Mesothelial cell of epicardium (in vitro differentiated cells): Measurements from ENCODE around the gene ZNF677. TPM values are rescaled to one million over a fixed set of nuclear protein-coding genes. Genes with fewer than 3 reads are reported as not detected.
"Not testable (repeated sequence)": the region's sequence is repeated elsewhere in the genome, so short reads cannot be mapped to it uniquely, and the experiment has no call there.

ENCODE experiments used
- DNase-seq, 2 experiments: peaks; one replicate each; pipeline ENCODE4 v3.0.0; 2021; ENCODE audit warnings: low spot score in 2 of 2; ENCODE audit not compliant: unreplicated experiment in 2 of 2
- H3K27ac Mint-ChIP-seq: 2 replicates; pipeline ENCODE4 v1.8.0; 2021; ENCODE audit warnings: mixed read lengths
- H3K27me3 Mint-ChIP-seq: 2 replicates; pipeline ENCODE4 v1.8.0; 2021; ENCODE audit warnings: low read depth, mixed read lengths
- H3K36me3 Mint-ChIP-seq: 2 replicates; pipeline ENCODE4 v1.8.0; 2021; ENCODE audit warnings: mixed read lengths
- H3K4me1 Mint-ChIP-seq: 2 replicates; pipeline ENCODE4 v1.8.0; 2021; ENCODE audit warnings: mixed read lengths
- H3K4me3 Mint-ChIP-seq: 2 replicates; pipeline ENCODE4 v1.8.0; 2021; ENCODE audit warnings: mild to moderate bottlenecking, moderate library complexity, mixed read lengths
- H3K9me3 Mint-ChIP-seq: 2 replicates; pipeline ENCODE4 v1.8.0; 2021; ENCODE audit warnings: mixed read lengths
- CTCF ChIP-seq: fragments of 200-600 bp; sonication (generic); IDR thresholded peaks from one replicate; pipeline ENCODE4 v1.5.0; 2021; ENCODE audit warnings: antibody characterized with exemption; ENCODE audit not compliant: unreplicated experiment
- total RNA-seq: library from RNA; stranded (reverse); gene quantifications from 3 replicates; pipeline ENCODE4 v1.2.1, GENCODE V29; 2021

The ZNF677 gene
- total RNA-seq, 1 donor from 2014 or later, result 51.7 TPM

DNA sequence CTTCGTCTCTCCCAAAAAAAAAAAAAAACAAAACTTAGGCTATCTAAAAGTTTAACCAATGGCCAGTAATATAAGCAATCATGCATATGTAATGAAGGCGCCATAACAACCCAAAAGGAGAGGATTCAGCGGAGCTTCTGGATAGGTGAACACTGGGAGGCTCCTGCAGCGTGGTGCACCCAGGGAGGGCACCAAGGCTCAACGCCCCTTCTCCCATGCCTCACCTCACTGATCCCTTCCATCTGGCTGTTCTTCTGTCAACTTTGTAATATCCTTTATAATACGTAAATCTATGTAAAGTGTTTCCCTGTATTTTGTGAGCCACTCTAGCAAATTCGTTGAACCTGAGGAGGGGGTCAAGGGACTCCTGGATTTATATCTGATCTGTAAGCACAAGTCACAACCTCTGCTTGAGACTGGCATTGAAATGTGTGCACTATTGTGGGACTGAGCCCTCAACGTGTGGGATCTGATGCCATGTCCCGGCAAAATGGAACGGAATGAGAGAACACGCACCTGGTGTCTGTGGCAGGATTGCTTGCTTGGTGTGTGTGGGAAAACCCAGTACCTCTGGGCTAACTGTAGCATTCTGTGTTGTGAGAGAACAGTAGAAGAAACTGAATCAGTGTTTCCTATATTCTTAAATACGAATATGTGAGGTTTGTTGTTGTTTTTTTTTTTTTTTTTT is 61.0 kb downstream of the ZNF677 start:
- no peak for DNase-seq
- Mint-ChIP-seq H3K9me3 (no peaks in the 10 kb centered on the region), H3K27me3 (no peaks in the 10 kb centered on the region), H3K4me3 (peak overlapping the region; percentile 90), H3K27ac (peak overlapping the region; percentile 97), H3K36me3 (peaks cover 19% of the 10 kb centered on the region), H3K4me1 (peaks cover 15% of the 10 kb centered on the region)
- no peak for TF ChIP-seq CTCF

GRCh38 chr19:53192771-53193534 is 61.7 kb downstream of the ZNF677 start, which contains the start of gene ZNF665:
ZNF665 (minus strand) TSS chr19:53193358; CDS start chr19:53182898, 10,460 bp downstream.
- Mint-ChIP-seq H3K4me3 (peak within 1 kb of the TSS; percentile 90), H3K27me3 (no peaks in the 10 kb centered on the region), H3K9me3 (no peaks in the 10 kb centered on the region), H3K27ac (peak within 1 kb of the TSS; percentile 97), H3K4me1 (peaks cover 15% of the 10 kb centered on the region), H3K36me3 (peaks cover 17% of the 10 kb centered on the region)
- no peak for TF ChIP-seq CTCF
- peak; percentile 64 to 76 for DNase-seq

DNA sequence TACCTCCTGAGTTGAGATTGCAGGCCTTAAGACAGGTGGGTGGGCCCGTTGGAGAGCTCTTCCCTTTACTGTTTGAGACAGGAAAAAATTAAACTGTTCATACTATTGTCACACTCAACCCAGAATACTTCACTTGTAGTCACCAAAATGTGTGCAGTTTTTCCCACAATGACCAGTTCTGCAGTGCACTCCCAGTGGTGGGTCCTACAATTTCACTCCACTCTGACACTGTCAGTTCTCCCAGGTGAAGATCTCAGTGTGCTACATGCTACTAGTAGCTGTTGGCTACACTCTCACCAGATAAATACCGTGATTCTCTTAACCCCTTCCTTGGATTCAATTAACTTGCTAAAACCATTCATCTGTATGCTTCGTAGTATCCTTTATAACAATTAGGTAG is 64.4 kb downstream of the ZNF677 start:
- no peak for DNase-seq
- H3K27ac Mint-ChIP-seq, result no peak overlapping the region
- no peaks in the 10 kb centered on the region for H3K27me3 Mint-ChIP-seq
- TF ChIP-seq CTCF, result no peak
- no peak overlapping the region for H3K4me3 Mint-ChIP-seq
- H3K9me3 Mint-ChIP-seq, result no peaks in the 10 kb centered on the region
- H3K4me1 Mint-ChIP-seq, result peaks cover 10% of the 10 kb centered on the region
- peaks cover 19% of the 10 kb centered on the region for H3K36me3 Mint-ChIP-seq

DNA sequence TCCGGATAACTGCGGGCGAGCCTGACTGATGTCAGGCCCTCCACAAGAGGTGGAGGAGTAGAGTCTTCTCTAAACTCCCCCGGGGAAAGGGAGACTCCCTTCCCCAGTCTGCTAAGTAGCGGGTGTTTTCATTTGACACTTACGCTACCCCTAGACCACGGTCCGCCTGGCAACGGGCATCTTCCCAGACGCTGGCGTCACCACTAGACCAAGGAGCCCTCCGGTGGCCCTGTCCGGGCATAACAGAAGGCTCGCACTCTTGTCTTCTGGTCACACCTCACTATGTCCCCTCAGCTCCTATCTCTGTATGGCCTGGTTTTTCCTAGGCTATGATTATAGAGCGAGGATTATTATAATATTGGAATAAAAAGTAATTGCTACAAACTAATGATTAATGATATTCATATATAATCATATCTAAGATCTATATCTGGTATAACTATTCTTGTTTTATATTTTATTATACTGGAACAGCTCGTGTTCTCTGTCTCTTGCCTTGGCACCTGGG is 64.9 kb downstream of the ZNF677 start:
- not testable (repeated sequence) for H3K27ac Mint-ChIP-seq, H3K9me3 Mint-ChIP-seq, DNase-seq, H3K4me1 Mint-ChIP-seq, H3K4me3 Mint-ChIP-seq, H3K27me3 Mint-ChIP-seq
- peaks cover 20% of the 10 kb centered on the region for H3K36me3 Mint-ChIP-seq

Other genes with a start within 250 kb of the ZNF677 start
- 0.13 TPM in 1 of 3 replicates, not detected in the others for gene ERVV-1, start 241.0 kb downstream of the ZNF677 start, total RNA-seq
- not detected in 3 replicates for gene ERVV-2, start 210.1 kb downstream of the ZNF677 start, total RNA-seq
- gene ZNF160, start 151.5 kb downstream of the ZNF677 start, total RNA-seq, result 67.8 to 71.0 TPM (median 68.3 TPM) in 3 replicates
- gene ZNF415, start 122.0 kb downstream of the ZNF677 start, total RNA-seq, result 13.1 to 15.6 TPM (median 13.8 TPM) in 3 replicates
- 12.1 to 15.6 TPM (median 14.8 TPM) in 3 replicates for gene ZNF347, start 95.8 kb downstream of the ZNF677 start, total RNA-seq
- gene ZNF665, start 61.5 kb downstream of the ZNF677 start, total RNA-seq, result 8.8 to 9.8 TPM (median 8.9 TPM) in 3 replicates
- gene VN1R2, start 3.4 kb upstream of the ZNF677 start, total RNA-seq, result 0.20 TPM in 1 of 3 replicates, not detected in the others
- not detected in 3 replicates for gene VN1R4, start 12.8 kb upstream of the ZNF677 start, total RNA-seq
- 7.5 to 7.7 TPM (median 7.7 TPM) in 3 replicates for gene ZNF845, start 78.9 kb upstream of the ZNF677 start, total RNA-seq
- gene ZNF525, start 110.8 kb upstream of the ZNF677 start, total RNA-seq, result 20.2 to 23.5 TPM (median 20.5 TPM) in 3 replicates
- 15.5 to 17.7 TPM (median 16.1 TPM) in 3 replicates for gene ZNF765, start 140.3 kb upstream of the ZNF677 start, total RNA-seq
- gene ZNF761, start 177.1 kb upstream of the ZNF677 start, total RNA-seq, result 15.0 to 16.2 TPM (median 16.1 TPM) in 3 replicates
- gene ZNF813, start 212.9 kb upstream of the ZNF677 start, total RNA-seq, result 5.4 to 6.1 TPM (median 6.0 TPM) in 3 replicates